K562 (cell line): ENCODE measurements around the gene FBXL13. TPM values are rescaled to one million over a fixed set of nuclear protein-coding genes. Genes with fewer than 3 reads are reported as not detected.

Experiments
- CAMTA2 ChIP-seq: fragments of 250-450 bp; sonication (Bioruptor Pico); conservative IDR thresholded peaks from 2 replicates; pipeline ENCODE4 v1.5.1; 2022
- ETV6 ChIP-seq, 3 experiments: fragments of 150-350 bp in 1 of 3; sonication (generic) in 1 of 3; formaldehyde crosslinking in 1 of 3; IDR thresholded peaks; 2 replicates each; pipeline versions ENCODE4 v1.6.1 to v1.8.0; 2014 to 2022; ENCODE audit warnings: borderline replicate concordance in 2 of 3, low read depth in 2 of 3, antibody characterized with exemption in 1 of 3, low read length in 1 of 3, mild to moderate bottlenecking in 1 of 3, missing genetic modification reagents in 1 of 3
- FOXA3 ChIP-seq, 2 experiments: fragments of 450-650 bp in 1 of 2; sonication (generic) in 1 of 2; formaldehyde crosslinking; IDR thresholded peaks in 1 of 2; conservative IDR thresholded peaks in 1 of 2; 2 replicates each; pipeline versions ENCODE4 v1.4.0 to v1.8.0; 2020 to 2022; ENCODE audit warnings: mild to moderate bottlenecking in 2 of 2, missing genetic modification reagents in 1 of 2
- GTF2F1 ChIP-seq: IDR thresholded peaks from 2 replicates; pipeline ENCODE4 v1.6.1; 2011; ENCODE audit warnings: low read depth, low read length, improper control_type of control experiment
- HMG20B ChIP-seq: fragments of 250-450 bp; sonication (Bioruptor Pico); IDR thresholded peaks from 2 replicates; pipeline ENCODE4 v1.5.0; 2021; ENCODE audit warnings: mild to moderate bottlenecking
- MYNN ChIP-seq, 2 experiments: sonication (generic); formaldehyde crosslinking in 1 of 2; IDR thresholded peaks; 2 replicates each; pipeline versions ENCODE4 v1.5.0 to v1.6.1; 2016 to 2020; ENCODE audit warnings: antibody characterized with exemption in 1 of 2, missing genetic modification reagents in 1 of 2
- NEUROD1 ChIP-seq: fragments of 150-350 bp; IDR thresholded peaks from 2 replicates; pipeline ENCODE4 v1.6.1; 2014; ENCODE audit warnings: borderline replicate concordance, low read length, low read depth; ENCODE audit not compliant: partially characterized antibody
- NR1H2 ChIP-seq: sonication (generic); formaldehyde crosslinking; IDR thresholded peaks from 2 replicates; pipeline ENCODE4 v1.4.0; 2020; ENCODE audit warnings: mild to moderate bottlenecking, missing genetic modification reagents
- PKNOX1 ChIP-seq: fragments of 450-650 bp; IDR thresholded peaks from 2 replicates; pipeline ENCODE4 v1.6.1; 2016
- RBBP5 ChIP-seq: fragments of 200-600 bp; sonication (generic); IDR thresholded peaks from 2 replicates; pipeline ENCODE4 v1.6.1; 2012; ENCODE audit warnings: borderline replicate concordance, mild to moderate bottlenecking, low read length, control low read depth, inconsistent platforms; ENCODE audit not compliant: insufficient read depth, poor library complexity, severe bottlenecking
- TAF1 ChIP-seq: IDR thresholded peaks from 2 replicates; pipeline ENCODE4 v1.6.1; 2011; ENCODE audit warnings: mild to moderate bottlenecking, low read length, moderate library complexity; ENCODE audit not compliant: insufficient read depth, control insufficient read depth, severe bottlenecking; ENCODE audit errors: extremely low read depth
- THAP12 ChIP-seq: fragments of 250-450 bp; sonication (Bioruptor Pico); IDR thresholded peaks from 2 replicates; pipeline ENCODE4 v1.9.0; 2021; ENCODE audit warnings: mild to moderate bottlenecking, inconsistent platforms
- THRAP3 ChIP-seq: fragments of 450-650 bp; IDR thresholded peaks from 2 replicates; pipeline ENCODE4 v1.6.1; 2016; ENCODE audit warnings: mild to moderate bottlenecking, inconsistent platforms, borderline replicate concordance
- ZBTB33 ChIP-seq: sonication (generic); formaldehyde crosslinking; IDR thresholded peaks from 2 replicates; pipeline ENCODE4 v1.8.1; 2023; ENCODE audit warnings: mild to moderate bottlenecking, missing genetic modification reagents
- ZBTB5 ChIP-seq: fragments of 450-650 bp; IDR thresholded peaks from 2 replicates; pipeline ENCODE4 v1.6.1; 2017; ENCODE audit warnings: antibody characterized with exemption
- ZNF24 ChIP-seq: fragments of 450-650 bp; IDR thresholded peaks from 2 replicates; pipeline ENCODE4 v1.6.1; 2016
- ZNF3 ChIP-seq: fragments of 250-450 bp; sonication (Bioruptor Pico); IDR thresholded peaks from 2 replicates; pipeline ENCODE4 v1.5.0; 2021; ENCODE audit warnings: mild to moderate bottlenecking, moderate library complexity
- ZNF436 ChIP-seq: fragments of 250-450, 450-650 bp; sonication (Bioruptor Pico); formaldehyde crosslinking; IDR thresholded peaks from 2 replicates; pipeline ENCODE4 v1.7.0; 2020; ENCODE audit warnings: mild to moderate bottlenecking
- polyA plus RNA-seq, 8 experiments: library from polyadenylated mRNA; depleted of rRNA in 4 of 8; stranded (reverse) in 5 of 8; unstranded in 3 of 8; fragments of >200 nt; fragmentation: Nextera tagmentation in 2 of 8; fragmentation: Illumina TruSeq in 1 of 8; extraction: Ambion mirVana in 2 of 8; extraction: Trizol in 1 of 8; gene quantifications; 2 replicates each; pipeline versions ENCODE4 v1.2.1 to v1.2.3, GENCODE V29; 2011 to 2014; ENCODE audit warnings: inconsistent platforms in 1 of 8, missing spikeins in 1 of 8
- total RNA-seq, 7 experiments: library from RNA; depleted of rRNA in 6 of 7; stranded (reverse); fragments of >200 nt in 6 of 7; fragmentation: Illumina TruSeq in 2 of 7; extraction: Trizol in 2 of 7; gene quantifications; 2 replicates each; pipeline versions ENCODE4 v1.2.1 to v1.2.3, GENCODE V29; 2011 to 2021; ENCODE audit warnings: low replicate concordance in 1 of 7

Gene FBXL13
- total and polyA plus RNA-seq, 9 of the 15 experiments (the other 6 are each of a cell fraction or from before 2014, with no cell fraction given), result 16.3 to 55.0 (median 25.4) TPM

GRCh38 chr7:102983602-102984001 lies 91.0 kb downstream of the FBXL13 start (continued):
- TF ChIP-seq RBBP5 (no peak), THRAP3 (no peak), NR1H2 (CRISPR knock-in tag) (no peak), ZBTB33 (CRISPR knock-in tag) (no peak), ETV6 (IDR thresholded peaks at IDR 0.05; ENCODE audit: borderline replicate concordance in 1 of 2, low read depth in 2 of 2, low read length in 1 of 2) (no peak), ETV6 (CRISPR knock-in tag; IDR thresholded peaks at IDR 0.05; ENCODE audit: borderline replicate concordance) (no peak), ZNF3 (CRISPR knock-in tag) (no peak), ZNF436 (no peak), CAMTA2 (CRISPR knock-in tag) (no peak), ZBTB5 (no peak), MYNN (IDR thresholded peaks at IDR 0.05) (0 out of 2 replicates have a peak, but pooled peaks have one; percentile 48), MYNN (CRISPR knock-in tag; IDR thresholded peaks at IDR 0.05) (no peak), GTF2F1 (no peak), THAP12 (CRISPR knock-in tag) (no peak), TAF1 (no peak), FOXA3 (CRISPR knock-in tag; conservative IDR thresholded peaks at IDR 0.05 in 1 of 2, IDR thresholded peaks at IDR 0.05 in 1 of 2) (0 out of 4 replicates have a peak, but pooled peaks of 1 of the 2 experiments have one; percentile 16), NEUROD1 (no peak), ZNF24 (no peak), HMG20B (CRISPR knock-in tag) (peak; percentile 74; the same call in 1 of the 2 replicates), PKNOX1 (peak; percentile 11; the same call in 1 of the 2 replicates)
